ENCODE measurements around the gene CYBB.

CYBB gene

GRCh38 chrX:37781081-37781480 lies 1.2 kb downstream of the CYBB start:
- CTCF ChIA-PET: no interaction called here

GRCh38 chrX:37781814-37782213 lies 2.0 kb downstream of the CYBB start:
- ChIA-PET POLR2A (no interaction called here), CTCF (no interaction called here)
- TF ChIP-seq LEF1 (IDR thresholded peaks at IDR 0.05; ENCODE audit: borderline replicate concordance) (no peak), SP1 (IDR thresholded peaks at IDR 0.05) (no peak), NFRKB (IDR thresholded peaks at IDR 0.05) (no peak), ARNT (IDR thresholded peaks at IDR 0.05) (no peak), HDGF (IDR thresholded peaks at IDR 0.05; ENCODE audit: borderline replicate concordance) (no peak), BHLHE40 (IDR thresholded peaks at IDR 0.05; ENCODE audit: borderline replicate concordance) (no peak), FOXK2 (IDR thresholded peaks at IDR 0.05) (no peak), TARDBP (IDR thresholded peaks at IDR 0.05) (no peak)
- DNase-seq (ENCODE audit: extremely low spot score): no peak

More at GRCh38 chrX:37781081-37781480, 1.2 kb downstream of the CYBB start:
- TF ChIP-seq SP1 (IDR thresholded peaks at IDR 0.05) (no peak), TARDBP (IDR thresholded peaks at IDR 0.05) (no peak), FOXK2 (IDR thresholded peaks at IDR 0.05) (no peak), ELF4 (IDR thresholded peaks at IDR 0.05) (no peak), ARNT (IDR thresholded peaks at IDR 0.05) (no peak), PKNOX1 (IDR thresholded peaks at IDR 0.05) (no peak), FOXA1 (IDR thresholded peaks at IDR 0.05) (no peak), SUZ12 (IDR thresholded peaks at IDR 0.05) (no peak)
- no peak for DNase-seq (ENCODE audit: extremely low spot score)
- POLR2A ChIA-PET: no interaction called here

GRCh38 chrX:37782359-37782758 lies 2.5 kb downstream of the CYBB start:
- ChIA-PET CTCF (no interaction called here), POLR2A (no interaction called here)
- TF ChIP-seq ZNF384 (IDR thresholded peaks at IDR 0.05): no peak
- no peak for TF ChIP-seq LEF1 (IDR thresholded peaks at IDR 0.05; ENCODE audit: borderline replicate concordance)
- TF ChIP-seq L3MBTL2 (conservative IDR thresholded peaks at IDR 0.05): no peak
- TF ChIP-seq HDGF (IDR thresholded peaks at IDR 0.05; ENCODE audit: borderline replicate concordance): no peak
- no peak for TF ChIP-seq TARDBP (IDR thresholded peaks at IDR 0.05)
- TF ChIP-seq FOXK2 (IDR thresholded peaks at IDR 0.05): no peak
- no peak for TF ChIP-seq FOXA1 (IDR thresholded peaks at IDR 0.05)
- TF ChIP-seq PKNOX1 (IDR thresholded peaks at IDR 0.05): no peak
- no peak for TF ChIP-seq ELF4 (IDR thresholded peaks at IDR 0.05)
- no peak for TF ChIP-seq NFRKB (IDR thresholded peaks at IDR 0.05)
- no peak for TF ChIP-seq ARNT (IDR thresholded peaks at IDR 0.05)
- TF ChIP-seq SUZ12 (IDR thresholded peaks at IDR 0.05): no peak
- no peak for TF ChIP-seq CTBP1 (IDR thresholded peaks at IDR 0.05; ENCODE audit: borderline replicate concordance)
- no peak for TF ChIP-seq BHLHE40 (IDR thresholded peaks at IDR 0.05; ENCODE audit: borderline replicate concordance)
- no peak for TF ChIP-seq FOXM1 (IDR thresholded peaks at IDR 0.05; ENCODE audit: borderline replicate concordance)
- TF ChIP-seq SP1 (IDR thresholded peaks at IDR 0.05): no peak
- DNase-seq (ENCODE audit: extremely low spot score): no peak

GRCh38 chrX:37783305-37783704 lies 3.4 kb downstream of the CYBB start:
- no peak for TF ChIP-seq ELF4 (IDR thresholded peaks at IDR 0.05)
- no peak for TF ChIP-seq CTBP1 (IDR thresholded peaks at IDR 0.05; ENCODE audit: borderline replicate concordance)
- TF ChIP-seq NFRKB (IDR thresholded peaks at IDR 0.05): no peak
- TF ChIP-seq FOXA1 (IDR thresholded peaks at IDR 0.05): no peak
- no peak for TF ChIP-seq SUZ12 (IDR thresholded peaks at IDR 0.05)
- TF ChIP-seq FOXK2 (IDR thresholded peaks at IDR 0.05): no peak
- TF ChIP-seq SP1 (IDR thresholded peaks at IDR 0.05): no peak
- TF ChIP-seq HDGF (IDR thresholded peaks at IDR 0.05; ENCODE audit: borderline replicate concordance): no peak
- no peak for TF ChIP-seq LEF1 (IDR thresholded peaks at IDR 0.05; ENCODE audit: borderline replicate concordance)
- no peak for TF ChIP-seq PKNOX1 (IDR thresholded peaks at IDR 0.05)
- TF ChIP-seq ARNT (IDR thresholded peaks at IDR 0.05): no peak
- no peak for TF ChIP-seq TARDBP (IDR thresholded peaks at IDR 0.05)
- TF ChIP-seq FOXM1 (IDR thresholded peaks at IDR 0.05; ENCODE audit: borderline replicate concordance): no peak
- no peak for TF ChIP-seq L3MBTL2 (conservative IDR thresholded peaks at IDR 0.05)
- CTCF ChIA-PET: no interaction called here
- DNase-seq (ENCODE audit: extremely low spot score): no peak
- POLR2A ChIA-PET: no interaction called here

- POLR2A ChIA-PET: no interaction called here
- no peak for DNase-seq (ENCODE audit: extremely low spot score)
- CTCF ChIA-PET: interaction anchor here (1.3 kb wide), 1 partner anchor 31 kb away, joined by 3 read pairs; no protein-coding TSS in a partner anchor
- TF ChIP-seq ZNF384 (IDR thresholded peaks at IDR 0.05): no peak
- no peak for TF ChIP-seq TARDBP (IDR thresholded peaks at IDR 0.05)
- no peak for TF ChIP-seq L3MBTL2 (conservative IDR thresholded peaks at IDR 0.05)
- TF ChIP-seq BHLHE40 (IDR thresholded peaks at IDR 0.05; ENCODE audit: borderline replicate concordance): no peak
- TF ChIP-seq SP1 (IDR thresholded peaks at IDR 0.05): no peak
Measured at GRCh38 chrX:37785569-37785968, 5.7 kb downstream of the CYBB start.

GRCh38 chrX:37786624-37787422 lies 7.0 kb downstream of the CYBB start:
- CTCF ChIA-PET: no interaction called here
- no peak for TF ChIP-seq PKNOX1 (IDR thresholded peaks at IDR 0.05)
- no peak for TF ChIP-seq FOXK2 (IDR thresholded peaks at IDR 0.05)
- no peak for TF ChIP-seq HDGF (IDR thresholded peaks at IDR 0.05; ENCODE audit: borderline replicate concordance)
- no peak for TF ChIP-seq FOXM1 (IDR thresholded peaks at IDR 0.05; ENCODE audit: borderline replicate concordance)
- TF ChIP-seq L3MBTL2 (conservative IDR thresholded peaks at IDR 0.05): no peak
- no peak for TF ChIP-seq SP1 (IDR thresholded peaks at IDR 0.05)
- TF ChIP-seq ELF4 (IDR thresholded peaks at IDR 0.05): no peak

More at GRCh38 chrX:37786624-37787422, 7.0 kb downstream of the CYBB start:
- POLR2A ChIA-PET: no interaction called here
- no peak for DNase-seq (ENCODE audit: extremely low spot score)
